Neural progenitor cell (in vitro differentiated cells): Measurements from ENCODE around the gene MGST2.
"Not testable (repeated sequence)": the region's sequence is repeated elsewhere in the genome, so short reads cannot be mapped to it uniquely, and the experiment has no call there.

Experiments used
- EZH2phosphoT487 ChIP-seq: fragments of 200-600 bp; sonication (generic); IDR thresholded peaks from 2 replicates; pipeline ENCODE4 v1.6.1; 2017; ENCODE audit warnings: antibody characterized with exemption
- TF ChIP-seq, protein P1 (sequence below): fragments of 200-600 bp; sonication (generic); IDR thresholded peaks from 2 replicates; pipeline ENCODE4 v1.5.1; 2017; ENCODE audit warnings: antibody characterized with exemption, mild to moderate bottlenecking

DNA sequence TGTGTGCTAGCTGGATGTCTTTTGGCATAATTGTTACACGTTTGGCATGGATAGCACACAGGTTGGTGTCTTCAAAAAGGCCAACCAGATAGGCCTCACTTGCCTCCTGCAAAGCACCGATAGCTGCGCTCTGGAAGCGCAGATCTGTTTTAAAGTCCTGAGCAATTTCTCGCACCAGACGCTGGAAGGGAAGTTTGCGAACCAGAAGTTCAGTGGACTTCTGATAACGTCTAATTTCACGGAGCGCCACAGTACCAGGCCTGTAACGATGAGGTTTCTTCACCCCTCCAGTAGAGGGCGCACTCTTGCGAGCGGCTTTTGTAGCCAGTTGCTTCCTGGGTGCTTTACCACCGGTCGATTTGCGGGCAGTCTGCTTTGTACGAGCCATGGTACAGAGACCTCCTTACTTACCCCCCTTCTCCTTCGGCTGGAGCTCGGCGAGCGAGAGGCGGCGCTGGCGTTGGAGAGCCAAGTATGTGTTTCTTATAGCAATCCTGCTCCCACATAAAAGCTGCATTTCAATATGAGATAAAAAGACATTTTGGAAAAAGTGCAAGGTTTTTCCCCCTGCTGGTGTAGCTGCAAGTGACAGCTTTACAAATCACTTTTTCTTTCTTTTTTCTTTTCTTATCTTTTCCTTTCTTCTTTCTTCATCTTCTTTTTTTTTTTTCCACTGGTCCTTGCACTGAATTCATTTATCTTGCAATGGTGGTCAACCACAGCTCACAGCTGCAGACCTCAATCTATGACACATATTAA, 32.7 kb downstream of the MGST2 start:
- TF ChIP-seq, protein P1, sequence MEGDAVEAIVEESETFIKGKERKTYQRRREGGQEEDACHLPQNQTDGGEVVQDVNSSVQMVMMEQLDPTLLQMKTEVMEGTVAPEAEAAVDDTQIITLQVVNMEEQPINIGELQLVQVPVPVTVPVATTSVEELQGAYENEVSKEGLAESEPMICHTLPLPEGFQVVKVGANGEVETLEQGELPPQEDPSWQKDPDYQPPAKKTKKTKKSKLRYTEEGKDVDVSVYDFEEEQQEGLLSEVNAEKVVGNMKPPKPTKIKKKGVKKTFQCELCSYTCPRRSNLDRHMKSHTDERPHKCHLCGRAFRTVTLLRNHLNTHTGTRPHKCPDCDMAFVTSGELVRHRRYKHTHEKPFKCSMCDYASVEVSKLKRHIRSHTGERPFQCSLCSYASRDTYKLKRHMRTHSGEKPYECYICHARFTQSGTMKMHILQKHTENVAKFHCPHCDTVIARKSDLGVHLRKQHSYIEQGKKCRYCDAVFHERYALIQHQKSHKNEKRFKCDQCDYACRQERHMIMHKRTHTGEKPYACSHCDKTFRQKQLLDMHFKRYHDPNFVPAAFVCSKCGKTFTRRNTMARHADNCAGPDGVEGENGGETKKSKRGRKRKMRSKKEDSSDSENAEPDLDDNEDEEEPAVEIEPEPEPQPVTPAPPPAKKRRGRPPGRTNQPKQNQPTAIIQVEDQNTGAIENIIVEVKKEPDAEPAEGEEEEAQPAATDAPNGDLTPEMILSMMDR = peak; percentile 16
- not testable (repeated sequence) for TF ChIP-seq EZH2phosphoT487
